HepG2 (cell line): ENCODE measurements around the gene DSCAM. TPM values are rescaled to one million over a fixed set of nuclear protein-coding genes. Genes with fewer than 3 reads are reported as not detected.
A peak's percentile ranks its signal among the peaks of the same experiment; 100 is the strongest.

Source experiments
- ATAC-seq: fragments of 200-7000 bp; cut with Tn5 transposase; 3 replicates; pipeline ENCODE4 v1.9.1; 2020; ENCODE audit warnings: mild to moderate bottlenecking, moderate library complexity
- BruUV-seq: library from RNA; stranded (reverse); fragments of 400-500 nt; replicated peaks from 2 replicates; lab custom pipeline; 2021; lab: Mats Ljungman, UMichigan
- CTCF ChIA-PET: fragments of 300-600 bp; formaldehyde crosslinking; extraction: SDS; loops from one replicate; lab custom pipeline; 2021; ENCODE audit warnings: low total read pairs, inconsistent platforms, low intra/inter-chr PET ratio; lab: Yijun Ruan, JAX
- POLR2A ChIA-PET: fragments of 350-600 bp; sonication (Branson Sonifier 250); formaldehyde crosslinking; loops from one replicate; lab custom pipeline; 2020; ENCODE audit warnings: antibody characterized with exemption, inconsistent platforms; lab: Yijun Ruan, JAX
- DNase-seq: peaks from one replicate; pipeline ENCODE4 v3.0.0-alpha.2; 2015; ENCODE audit warnings: low spot score
- FAIRE-seq: peaks from 3 replicates; lab custom pipeline; 2011; peaks lifted over from hg19 to GRCh38; lab: Jason Lieb, UNC
- H2AFZ ChIP-seq: one replicate; pipeline ENCODE4 v1.6.1; 2011; ENCODE audit warnings: low read length, inconsistent platforms
- H3K27ac ChIP-seq: fragments of 300-600 bp; 3 replicates; pipeline ENCODE4 v1.8.0; 2011; ENCODE audit warnings: mixed run types, mild to moderate bottlenecking, mixed read lengths, low read length, inconsistent platforms; ENCODE audit not compliant: insufficient read depth; ENCODE audit errors: extremely low read length
- H3K27me3 ChIP-seq, 2 experiments: fragments of 200-600 bp in 1 of 2; 2 replicates in 1 of 2; 3 replicates in 1 of 2; pipeline versions ENCODE4 v1.6.0 to v1.8.0; 2011; ENCODE audit warnings: low read length in 2 of 2, mild to moderate bottlenecking in 2 of 2, moderate library complexity in 2 of 2, inconsistent platforms in 1 of 2; ENCODE audit not compliant: insufficient read depth in 2 of 2, control insufficient read depth in 1 of 2
- H3K36me3 ChIP-seq, 2 experiments: fragments of 200-600 bp in 1 of 2; replicated peaks in 1 of 2; 2 replicates in 1 of 2; 3 replicates in 1 of 2; pipeline versions ENCODE4 v1.5.1 to v1.8.0; 2011; ENCODE audit warnings: low read length in 2 of 2, inconsistent platforms in 1 of 2; ENCODE audit not compliant: insufficient read depth in 2 of 2, control insufficient read depth in 1 of 2
- H3K4me1 ChIP-seq: 2 replicates; pipeline ENCODE4 v1.5.1; 2012; ENCODE audit warnings: low read length, inconsistent platforms; ENCODE audit not compliant: insufficient read depth
- H3K4me2 ChIP-seq: 2 replicates; pipeline ENCODE4 v1.6.0; 2011; ENCODE audit warnings: low read depth, low read length, inconsistent platforms
- H3K4me3 ChIP-seq, 3 experiments: fragments of 200-600 bp in 1 of 3; sonication (generic), shearing (Covaris generic) in 1 of 3; replicated peaks in 1 of 3; 2 replicates each; pipeline ENCODE4 v1.5.1; 2011 to 2016; ENCODE audit warnings: low read length in 3 of 3, inconsistent platforms in 2 of 3, low read depth in 2 of 3, mild to moderate bottlenecking in 2 of 3, control low read depth in 1 of 3, mixed read lengths in 1 of 3; ENCODE audit not compliant: insufficient read depth in 1 of 3
- H3K79me2 ChIP-seq: one replicate; pipeline ENCODE4 v1.6.1; 2011; ENCODE audit warnings: low read length, inconsistent platforms; ENCODE audit not compliant: insufficient read depth
- H3K9ac ChIP-seq: 2 replicates; pipeline ENCODE4 v1.6.0; 2011; ENCODE audit warnings: mild to moderate bottlenecking, low read depth, low read length, inconsistent platforms; ENCODE audit not compliant: insufficient read depth
- H3K9me3 ChIP-seq: 2 replicates; pipeline ENCODE4 v1.5.1; 2012; ENCODE audit warnings: mild to moderate bottlenecking, low read length
- H4K20me1 ChIP-seq: 2 replicates; pipeline ENCODE4 v1.6.0; 2011; ENCODE audit warnings: inconsistent platforms, mild to moderate bottlenecking, low read length, moderate library complexity; ENCODE audit not compliant: insufficient read depth
- EHMT2 ChIP-seq: fragments of 200-600 bp; sonication (generic); IDR thresholded peaks from 2 replicates; pipeline ENCODE4 v1.7.0; 2017; ENCODE audit warnings: antibody characterized with exemption, low read depth, low read length, borderline replicate concordance
- GFI1 ChIP-seq: sonication (generic); formaldehyde crosslinking; IDR thresholded peaks from 2 replicates; pipeline ENCODE4 v1.5.0; 2020; ENCODE audit warnings: missing genetic modification reagents, mild to moderate bottlenecking, borderline replicate concordance
- JUN ChIP-seq: sonication (generic); formaldehyde crosslinking; IDR thresholded peaks from 2 replicates; pipeline ENCODE4 v1.4.0; 2020; ENCODE audit warnings: mild to moderate bottlenecking, missing genetic modification reagents
- PPARG ChIP-seq: conservative IDR thresholded peaks from 2 replicates; pipeline ENCODE4 v1.6.1; 2016; ENCODE audit warnings: missing biosample characterization, missing genetic modification reagents
- RARA ChIP-seq: IDR thresholded peaks from 2 replicates; pipeline ENCODE4 v1.6.1; 2016; ENCODE audit warnings: missing genetic modification reagents, missing compliant biosample characterization
- RELA ChIP-seq: sonication (generic); formaldehyde crosslinking; IDR thresholded peaks from 2 replicates; pipeline ENCODE4 v1.4.0; 2020; ENCODE audit warnings: missing genetic modification reagents
- SMAD3 ChIP-seq: sonication (generic); formaldehyde crosslinking; IDR thresholded peaks from 2 replicates; pipeline ENCODE4 v1.4.0; 2020; ENCODE audit warnings: missing genetic modification reagents
- SNAPC2 ChIP-seq: sonication (generic); formaldehyde crosslinking; IDR thresholded peaks from 2 replicates; pipeline ENCODE4 v1.8.1; 2022; ENCODE audit warnings: mild to moderate bottlenecking, missing genetic modification reagents
- TCF7 ChIP-seq: sonication (generic); IDR thresholded peaks from 2 replicates; pipeline ENCODE4 v1.6.1; 2016; ENCODE audit warnings: antibody characterized with exemption, low read depth
- TMF1 ChIP-seq: sonication (generic); formaldehyde crosslinking; IDR thresholded peaks from 2 replicates; pipeline ENCODE4 v1.8.1; 2022; ENCODE audit warnings: low read depth, missing genetic modification reagents
- ZFP62 ChIP-seq: sonication (generic); formaldehyde crosslinking; IDR thresholded peaks from 2 replicates; pipeline ENCODE4 v1.4.0; 2020; ENCODE audit warnings: missing genetic modification reagents
- ZNF296 ChIP-seq: sonication (generic); formaldehyde crosslinking; conservative IDR thresholded peaks from 2 replicates; pipeline ENCODE4 v1.5.0; 2020; ENCODE audit warnings: mild to moderate bottlenecking, missing genetic modification reagents
- ZNF512 ChIP-seq: sonication (generic); formaldehyde crosslinking; IDR thresholded peaks from 2 replicates; pipeline ENCODE4 v1.4.0; 2020; ENCODE audit warnings: mild to moderate bottlenecking, missing genetic modification reagents
- ZNF530 ChIP-seq: sonication (generic); formaldehyde crosslinking; IDR thresholded peaks from 2 replicates; pipeline ENCODE4 v1.5.0; 2020; ENCODE audit warnings: low read depth, mild to moderate bottlenecking, missing genetic modification reagents
- ZNF549 ChIP-seq: sonication (generic); formaldehyde crosslinking; IDR thresholded peaks from 2 replicates; pipeline ENCODE4 v1.5.0; 2020; ENCODE audit warnings: missing genetic modification reagents
- ZNF557 ChIP-seq: sonication (generic); formaldehyde crosslinking; IDR thresholded peaks from 2 replicates; pipeline ENCODE4 v1.4.0; 2020; ENCODE audit warnings: missing genetic modification reagents
- WGBS: methylation state at CpG from one replicate; pipeline ENCODE4 v1.1.6; 2017; ENCODE audit warnings: low lambda C conversion rate; 5-methylcytosine and 5-hydroxymethylcytosine counted together
- in situ Hi-C: cut with HindIII; loops from 2 replicates; pipeline ENCODE4 v1.10.0; 2017; ENCODE audit warnings: low pct_unique_long_range_greater_than_20kb; ENCODE audit not compliant: extremely low pct_ligation_motif_present
- intact Hi-C: fragments of 100-400 bp; cut with micrococcal nuclease; formaldehyde crosslinking; loops from one replicate; pipeline ENCODE4 v1.10.0; 2022; ENCODE audit not compliant: unreplicated experiment
- polyA plus RNA-seq, 8 experiments: library from polyadenylated mRNA; depleted of rRNA in 3 of 8; stranded (reverse) in 7 of 8; unstranded in 1 of 8; fragments of >200 nt; fragmentation: Illumina TruSeq in 4 of 8; extraction: Trizol in 4 of 8; gene quantifications; 2 replicates each; pipeline versions ENCODE4 v1.2.1 to v1.2.3, GENCODE V29; 2011 to 2016; ENCODE audit warnings: low read depth in 4 of 8, missing spikeins in 1 of 8, mixed read lengths in 1 of 8; ENCODE audit not compliant: insufficient read depth in 1 of 8
- total RNA-seq, 5 experiments: library from RNA; depleted of rRNA; stranded (reverse); fragments of >200 nt; fragmentation: Illumina TruSeq; extraction: Trizol; gene quantifications; 2 replicates each; pipeline ENCODE4 v1.2.3, GENCODE V29; 2016; ENCODE audit warnings: low read depth in 1 of 5

DSCAM gene
- total and polyA plus RNA-seq, 2 of the 13 experiments (the other 11 are each of a cell fraction or from before 2014, with no cell fraction given) = not detected

- TF ChIP-seq ZNF512 (CRISPR knock-in tag) (no peak), GFI1 (CRISPR knock-in tag) (peak; percentile 73; the same call in 1 of the 2 replicates), JUN (CRISPR knock-in tag) (0 out of 2 replicates have a peak, but pooled peaks have one; percentile 63), SNAPC2 (CRISPR knock-in tag) (no peak), TMF1 (CRISPR knock-in tag) (no peak), RARA (CRISPR knock-in tag) (0 out of 2 replicates have a peak, but pooled peaks have one; percentile 24)
Observed at GRCh38 chr21:40507978-40508377, 339.0 kb downstream of the DSCAM start (continued).

GRCh38 chr21:40505681-40506080 is 341.3 kb downstream of the DSCAM start:
- no peaks in the 10 kb centered on the region for H3K27me3 ChIP-seq
- peaks cover 71% of the 10 kb centered on the region for H3K9me3 ChIP-seq
- no peak for DNase-seq
- H3K36me3 ChIP-seq = no peaks in the 10 kb centered on the region
- ChIA-PET POLR2A (no interaction called here), CTCF (no interaction called here)
- no peak overlapping the region for H3K27ac ChIP-seq
- H2AFZ ChIP-seq = no peak overlapping the region
- TF ChIP-seq PPARG (CRISPR knock-in tag) (no peak), RELA (no peak), EHMT2 (no peak), SMAD3 (CRISPR knock-in tag) (no peak), ZNF557 (no peak), TCF7 (no peak), ZNF549 (CRISPR knock-in tag) (no peak), ZNF530 (CRISPR knock-in tag) (no peak), ZNF296 (CRISPR knock-in tag) (no peak), ZFP62 (CRISPR knock-in tag) (no peak)
- ATAC-seq = no peak
- H4K20me1 ChIP-seq = no peaks in the 10 kb centered on the region
- no peaks in the 10 kb centered on the region for H3K4me1 ChIP-seq
- H3K9ac ChIP-seq = no peak overlapping the region
- no TSS peak for BruUV-seq
- no peak for FAIRE-seq
- 54% methylated on average over 5 of the region's 5 CpGs for WGBS
- in situ Hi-C loops = no loop called here
- intact Hi-C loops = no loop called here
- H3K79me2 ChIP-seq = no peaks in the 10 kb centered on the region
- H3K4me2 ChIP-seq = no peak overlapping the region
- H3K4me3 ChIP-seq = no peak overlapping the region
